Activated naive CD4-positive, alpha-beta T cell treated with anti-CD3 and anti-CD28 coated beads, Interleukin-2, amount 50 U/mL, for 72 hours (primary cell): Measurements from ENCODE around the gene CD2. TPM values are rescaled to one million over a fixed set of nuclear protein-coding genes. Genes with fewer than 3 reads are reported as not detected.

Source experiments
- ATAC-seq, 2 donors: fragments of 150-1000 bp; cut with Tn5 transposase; 2 replicates each; pipeline ENCODE4 v1.10.0; 2021; ENCODE audit warnings: mild to moderate bottlenecking in 2 of 2, moderate library complexity in 2 of 2
- DNase-seq, 2 donors: peaks; one replicate each; pipeline ENCODE4 v3.0.0; 2021 to 2022; ENCODE audit warnings: low spot score in 2 of 2
- H3K27ac Mint-ChIP-seq, 2 donors: one replicate each; pipeline ENCODE4 v1.8.0; 2022; ENCODE audit warnings: mild to moderate bottlenecking in 2 of 2, mixed read lengths in 2 of 2
- H3K36me3 Mint-ChIP-seq, 2 donors: one replicate each; pipeline ENCODE4 v1.8.0; 2022; ENCODE audit warnings: mixed read lengths in 2 of 2
- H3K9me3 Mint-ChIP-seq, 2 donors: one replicate each; pipeline ENCODE4 v1.8.0; 2022; ENCODE audit warnings: mixed read lengths in 2 of 2
- total RNA-seq, 2 donors: library from RNA; stranded (reverse); gene quantifications; one replicate each; pipeline ENCODE4 v1.2.3, GENCODE V29; 2022

CD2 gene
- total RNA-seq, 2 donors from 2014 or later, result 291 to 437 TPM

DNA sequence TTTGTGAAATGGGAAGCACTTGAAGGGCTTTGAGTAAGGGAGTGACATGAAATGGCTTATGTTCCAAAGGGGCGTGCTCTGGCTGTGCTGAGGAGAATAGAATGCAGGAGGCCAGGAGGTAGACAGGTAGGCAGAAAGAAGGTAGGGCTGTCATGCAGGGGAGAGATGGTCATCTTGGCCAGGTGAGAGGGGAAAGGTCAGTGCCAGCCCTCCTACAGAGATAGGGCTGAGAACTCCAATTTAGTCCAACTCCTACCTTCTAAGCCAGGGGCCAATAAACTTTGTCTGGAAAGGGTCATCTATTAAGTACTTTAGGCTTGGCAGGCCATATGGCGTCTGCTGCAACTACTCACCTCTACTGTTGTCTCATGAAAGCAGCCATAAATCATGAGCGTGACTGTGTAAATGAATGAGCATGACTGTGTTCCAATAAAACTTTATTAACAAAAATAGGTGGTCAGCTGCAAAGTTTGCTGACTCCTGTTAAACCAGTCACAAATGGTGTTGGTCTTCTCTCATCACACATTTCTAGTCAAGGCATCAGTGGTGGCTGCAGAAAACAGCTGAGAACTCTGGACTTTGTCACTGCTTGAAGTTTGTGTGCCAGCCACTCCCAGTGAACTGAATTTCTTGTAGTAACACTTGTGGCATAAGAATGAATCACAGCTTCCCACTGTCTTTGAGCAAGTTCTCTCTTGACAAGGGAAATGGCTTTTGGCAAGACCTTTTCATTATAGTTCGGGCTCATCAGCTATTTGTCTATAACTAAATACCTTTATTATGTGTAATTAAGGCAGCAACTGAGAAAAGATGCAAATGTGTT, 32.0 kb upstream of the CD2 start:
- DNase-seq, result no peak
- peaks cover 0 to 5% of the 10 kb centered on the region in 2 donors for H3K36me3 Mint-ChIP-seq
- H3K9me3 Mint-ChIP-seq, result peaks cover 0 to 5% of the 10 kb centered on the region in 2 donors
- no peak for ATAC-seq
- no peak overlapping the region for H3K27ac Mint-ChIP-seq

- ATAC-seq (peak; percentile 76 to 80), DNase-seq (peak in 1 of 2 donors; percentile 82)
- Mint-ChIP-seq H3K9me3 (peaks cover 0 to 5% of the 10 kb centered on the region in 2 donors), H3K27ac (no peak overlapping the region), H3K36me3 (peaks cover 0 to 7% of the 10 kb centered on the region in 2 donors)
Measured at GRCh38 chr1:116724765-116725375, 29.4 kb upstream of the CD2 start.

- Mint-ChIP-seq H3K27ac (no peak overlapping the region), H3K9me3 (peaks cover 0 to 5% of the 10 kb centered on the region in 2 donors), H3K36me3 (peaks cover 0 to 6% of the 10 kb centered on the region in 2 donors)
- DNase-seq (no peak), ATAC-seq (no peak)
Measured at GRCh38 chr1:116725798-116726197, 28.4 kb upstream of the CD2 start.

DNA sequence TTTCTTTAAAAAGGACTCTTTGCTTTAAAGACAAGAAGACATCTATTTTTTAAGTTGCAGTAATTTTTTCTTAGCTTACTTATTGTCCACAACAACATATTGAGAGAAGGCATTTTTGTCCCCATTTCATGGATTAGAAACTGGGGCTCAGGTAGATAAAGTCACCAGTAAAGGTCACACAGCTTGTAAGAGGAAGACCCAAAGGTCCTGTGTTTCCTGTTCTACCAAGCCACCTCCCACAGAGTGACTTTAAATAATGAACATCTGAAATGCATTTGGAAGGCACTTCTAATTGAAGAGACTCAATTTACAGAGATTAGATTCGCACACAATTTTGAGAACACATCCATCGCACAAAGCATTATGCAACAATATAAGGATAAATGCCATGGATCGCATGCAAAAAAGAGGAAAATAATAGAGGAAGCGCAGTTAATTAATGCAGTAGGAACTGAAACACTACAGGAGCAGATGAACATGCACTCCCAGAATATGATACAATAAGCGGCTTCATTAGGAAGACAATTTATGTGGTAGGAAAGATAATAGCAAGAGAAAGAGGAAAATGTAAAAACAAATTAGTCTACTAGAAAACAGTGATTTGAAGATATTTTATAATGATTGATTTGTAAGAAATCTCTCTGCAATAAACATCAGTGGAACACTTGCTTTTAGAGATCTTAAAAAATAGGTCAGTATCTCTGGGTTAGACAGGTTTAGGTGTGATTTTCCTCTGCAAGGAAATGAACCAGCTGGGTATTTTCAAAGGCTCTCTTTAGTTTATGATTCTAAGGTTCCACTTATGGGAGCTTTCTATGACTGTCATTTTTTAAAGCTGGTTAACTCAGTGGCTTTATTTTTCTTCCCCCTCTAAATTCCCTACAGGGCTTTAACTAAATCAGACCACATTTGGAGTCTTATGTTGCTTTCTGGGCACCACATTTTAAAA, 27.1 kb upstream of the CD2 start:
- peak overlapping the region; percentile 40 to 45 for H3K27ac Mint-ChIP-seq
- peak in 1 of 2 donors; percentile 14 for ATAC-seq

GRCh38 chr1:116731439-116731838, 22.8 kb upstream of the CD2 start:
- Mint-ChIP-seq H3K27ac (no peak overlapping the region), H3K36me3 (peaks cover 0 to 12% of the 10 kb centered on the region in 2 donors), H3K9me3 (peaks cover 0 to 5% of the 10 kb centered on the region in 2 donors)
- no peak for DNase-seq
- ATAC-seq, result no peak

More for the DNA sequence above, 27.1 kb upstream of the CD2 start:
- Mint-ChIP-seq H3K9me3 (peaks cover 0 to 5% of the 10 kb centered on the region in 2 donors), H3K36me3 (peaks cover 0 to 6% of the 10 kb centered on the region in 2 donors)
- no peak for DNase-seq

DNA sequence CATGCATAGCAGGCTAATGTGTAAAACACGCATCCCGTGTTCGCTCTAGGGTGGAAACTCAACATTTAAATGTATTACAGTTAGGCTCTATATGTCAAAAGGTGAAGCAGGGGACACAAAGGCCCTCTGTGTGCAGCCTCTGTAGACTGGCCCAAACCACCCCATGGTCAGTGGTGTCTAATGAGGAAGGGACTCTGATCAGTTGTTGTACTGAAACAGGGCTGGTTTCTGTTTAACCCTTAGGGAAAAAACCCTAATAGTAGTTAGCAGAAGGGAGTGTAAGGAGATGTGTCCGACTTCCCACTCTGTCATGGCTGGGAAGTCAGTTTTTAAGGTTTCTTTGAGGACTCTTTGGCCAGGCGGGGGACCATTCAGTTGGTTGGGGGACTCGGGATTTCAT, 21.5 kb upstream of the CD2 start:
- no peak for ATAC-seq
- no peak for DNase-seq
- H3K36me3 Mint-ChIP-seq, result peaks cover 0 to 12% of the 10 kb centered on the region in 2 donors
- no peak overlapping the region for H3K27ac Mint-ChIP-seq
- peaks cover 0 to 5% of the 10 kb centered on the region in 2 donors for H3K9me3 Mint-ChIP-seq

GRCh38 chr1:116733476-116734365, 20.5 kb upstream of the CD2 start:
- peaks cover 5 to 6% of the 10 kb centered on the region in 2 donors for H3K36me3 Mint-ChIP-seq
- no peak overlapping the region for H3K27ac Mint-ChIP-seq
- ATAC-seq (no peak), DNase-seq (no peak)
- no peaks in the 10 kb centered on the region for H3K9me3 Mint-ChIP-seq

GRCh38 chr1:116735246-116735645, 19.0 kb upstream of the CD2 start:
- Mint-ChIP-seq H3K27ac (peak overlapping the region in 1 of 2 donors; percentile 100), H3K9me3 (peaks cover 1 to 4% of the 10 kb centered on the region in 2 donors), H3K36me3 (peaks cover 5 to 11% of the 10 kb centered on the region in 2 donors)
- DNase-seq (no peak), ATAC-seq (no peak)

DNA sequence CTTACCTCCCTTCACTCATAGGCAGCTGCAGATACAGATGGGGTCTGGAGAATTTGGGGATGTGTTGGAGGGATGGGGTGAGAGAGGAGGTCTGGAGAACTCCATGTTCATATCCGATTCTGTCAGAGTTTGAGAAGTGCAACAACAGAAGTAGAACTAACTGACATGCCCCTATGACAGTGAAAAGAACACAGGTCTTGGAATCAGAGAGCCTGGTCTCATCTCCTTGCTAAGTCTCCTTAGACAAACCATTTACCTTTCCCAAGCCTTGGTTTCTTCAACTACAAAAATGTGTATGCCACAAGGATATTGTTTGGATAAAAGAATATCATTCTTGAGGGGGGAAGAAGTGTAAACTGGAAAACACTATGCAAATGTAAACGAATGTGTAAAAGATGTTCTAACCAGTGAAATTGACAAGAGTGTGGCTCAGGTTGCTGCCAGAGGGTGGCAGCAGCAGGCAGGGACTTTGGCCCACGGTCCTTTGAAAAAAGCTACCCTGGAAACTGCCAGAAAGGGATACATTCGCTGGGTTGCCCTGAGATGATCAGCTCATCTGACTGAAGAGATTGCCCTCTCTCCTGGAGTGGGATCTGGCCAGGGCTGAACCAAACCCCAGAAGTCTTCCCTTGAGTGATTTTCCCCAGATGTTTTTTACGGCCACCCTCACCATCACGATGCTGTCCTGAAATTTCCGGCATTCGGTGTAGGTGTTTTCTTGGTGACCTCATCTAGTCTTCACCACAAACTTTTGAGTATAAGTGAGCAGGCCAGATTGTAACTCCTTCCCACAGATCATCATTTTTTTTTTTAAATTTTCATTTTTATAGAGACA, 17.0 kb upstream of the CD2 start:
- H3K27ac Mint-ChIP-seq, result peak overlapping the region; percentile 100
- H3K9me3 Mint-ChIP-seq, result peaks cover 13 to 15% of the 10 kb centered on the region in 2 donors
- peak; percentile 50 to 61 for ATAC-seq
- DNase-seq, result peak; percentile 70 to 84
- peaks cover 23 to 30% of the 10 kb centered on the region in 2 donors for H3K36me3 Mint-ChIP-seq

DNA sequence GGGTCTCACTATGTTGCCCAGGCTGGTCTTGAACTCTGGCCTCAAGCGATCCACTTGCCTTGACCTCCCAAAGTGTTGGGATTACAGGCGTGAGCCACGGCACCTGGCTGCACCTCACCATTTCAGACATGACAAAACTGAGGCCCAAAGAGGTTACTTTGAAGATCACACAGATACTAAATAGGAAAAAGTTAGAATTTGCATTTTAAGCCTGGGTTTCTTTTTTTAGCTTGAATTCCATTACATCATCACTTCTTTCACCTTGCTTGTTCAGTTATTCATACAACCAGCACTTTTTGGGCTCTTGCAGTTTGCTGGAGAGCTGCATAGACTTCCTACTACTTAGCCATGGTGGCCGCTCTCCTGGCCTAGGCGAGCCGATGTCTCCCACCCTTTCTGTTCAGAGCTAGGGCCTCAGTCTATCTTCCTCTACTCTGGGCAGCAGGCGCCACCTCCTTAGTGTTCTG, 16.3 kb upstream of the CD2 start:
- H3K9me3 Mint-ChIP-seq, result peaks cover 17 to 18% of the 10 kb centered on the region in 2 donors
- H3K36me3 Mint-ChIP-seq, result peaks cover 29 to 37% of the 10 kb centered on the region in 2 donors

DNA sequence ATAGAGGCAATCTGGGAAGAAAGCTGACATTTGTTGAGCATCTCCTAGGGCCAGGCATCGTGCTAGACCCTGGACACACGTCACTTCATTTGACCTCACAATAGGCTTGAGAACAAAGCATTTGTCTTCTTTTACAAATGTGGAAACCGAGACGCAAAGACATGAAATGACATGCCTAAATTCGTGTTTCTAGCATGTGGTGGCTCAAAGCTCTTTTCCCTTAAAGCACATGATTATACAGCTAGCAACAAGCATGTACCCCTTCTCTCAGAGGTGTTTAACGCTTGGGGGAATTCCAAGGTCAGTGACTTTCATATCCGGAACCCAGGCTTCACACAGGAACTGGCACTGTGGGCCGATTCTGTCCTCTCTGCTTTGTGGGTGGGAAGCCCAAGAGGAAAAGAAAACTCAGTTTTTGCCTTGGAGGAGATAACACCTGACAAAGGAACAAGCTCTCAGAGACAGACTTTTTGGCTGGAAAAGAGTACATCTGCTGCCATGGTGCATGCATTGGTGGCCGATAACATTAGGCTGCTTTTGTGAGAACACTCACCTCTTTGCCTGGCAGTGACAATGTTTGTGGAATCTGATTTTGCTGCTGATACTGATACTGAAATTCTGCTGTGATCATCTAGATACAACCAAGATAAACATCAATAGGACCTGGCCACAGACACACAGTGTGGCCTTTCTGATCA, 15.4 kb upstream of the CD2 start:
- peaks cover 39 to 46% of the 10 kb centered on the region in 2 donors for H3K36me3 Mint-ChIP-seq
- DNase-seq, result peak; percentile 65 to 84
- peak; percentile 70 to 73 for ATAC-seq
- H3K9me3 Mint-ChIP-seq, result peaks cover 23 to 26% of the 10 kb centered on the region in 2 donors
- peak overlapping the region; percentile 100 for H3K27ac Mint-ChIP-seq

More for the DNA sequence above, 16.3 kb upstream of the CD2 start:
- DNase-seq (peak; percentile 57 to 80), ATAC-seq (peak; percentile 62 to 67)
- peak overlapping the region; percentile 100 for H3K27ac Mint-ChIP-seq

DNA sequence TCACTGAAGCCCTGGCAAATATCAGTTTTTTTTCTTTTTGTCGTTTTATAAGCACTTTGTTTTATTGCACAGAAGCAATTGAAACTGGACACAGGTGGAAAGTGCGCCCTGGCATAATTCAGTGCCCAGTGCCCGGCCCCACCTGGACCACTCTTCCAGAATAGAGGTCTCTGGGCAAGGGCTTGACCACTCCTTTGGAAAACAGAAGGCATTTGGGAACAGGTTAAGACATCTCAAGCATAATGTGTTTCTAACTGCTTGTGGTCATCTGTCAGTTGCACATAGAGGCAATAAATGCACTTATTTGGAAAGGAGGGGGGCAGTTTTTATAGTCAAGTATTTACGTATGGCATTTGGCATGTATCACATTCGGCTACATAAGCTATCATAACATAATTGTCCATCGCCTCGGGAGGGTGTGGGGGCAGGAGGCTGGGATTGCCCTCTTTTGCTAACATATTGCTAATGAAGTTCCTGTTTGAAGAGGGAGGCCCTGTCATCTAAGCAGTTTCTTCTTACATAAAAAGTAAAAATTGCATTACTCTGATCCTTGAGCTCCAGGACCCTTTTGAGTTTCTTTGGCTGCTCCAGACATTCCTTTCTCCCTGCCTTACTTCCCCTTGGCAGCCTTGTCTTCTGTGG, 14.7 kb upstream of the CD2 start:
- Mint-ChIP-seq H3K27ac (peak overlapping the region; percentile 100), H3K36me3 (peaks cover 44 to 53% of the 10 kb centered on the region in 2 donors), H3K9me3 (peaks cover 30 to 32% of the 10 kb centered on the region in 2 donors)
- DNase-seq (no peak), ATAC-seq (no peak)

DNA sequence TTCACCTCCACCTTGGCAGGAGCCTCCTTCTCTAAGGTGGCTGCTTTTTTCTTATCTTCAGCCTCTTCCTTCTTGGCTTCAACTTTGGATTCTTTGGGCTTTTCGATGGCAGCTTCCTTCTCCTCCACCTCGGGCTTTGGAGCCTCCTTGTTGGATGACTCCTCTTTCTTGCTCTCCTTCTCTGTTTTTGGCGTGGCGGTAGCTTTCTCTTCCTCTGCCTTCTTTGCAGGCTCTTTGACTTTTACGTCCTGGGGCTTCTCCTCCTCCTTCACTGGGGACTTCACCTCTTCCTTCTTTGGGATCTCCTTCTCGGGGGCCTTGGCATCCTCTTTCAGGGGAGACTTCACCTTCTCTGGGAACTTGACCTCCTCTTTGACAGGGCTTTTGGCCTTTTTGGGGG, 13.9 kb upstream of the CD2 start:
- Mint-ChIP-seq H3K9me3 (peaks cover 37 to 40% of the 10 kb centered on the region in 2 donors), H3K36me3 (peaks cover 52 to 61% of the 10 kb centered on the region in 2 donors), H3K27ac (peak overlapping the region; percentile 100)
- ATAC-seq, result no peak
- DNase-seq, result no peak

GRCh38 chr1:116740746-116741145, 13.5 kb upstream of the CD2 start:
- DNase-seq, result no peak
- peaks cover 56 to 61% of the 10 kb centered on the region in 2 donors for H3K36me3 Mint-ChIP-seq
- H3K9me3 Mint-ChIP-seq, result peaks cover 41 to 43% of the 10 kb centered on the region in 2 donors
- ATAC-seq, result no peak
- H3K27ac Mint-ChIP-seq, result peak overlapping the region; percentile 100
